ENCODE measurements around the gene TRIM24. TPM values are rescaled to one million over a fixed set of nuclear protein-coding genes. Genes with fewer than 3 reads are reported as not detected.
A peak's percentile ranks its signal among the peaks of the same experiment; 100 is the strongest.
"Not testable (repeated sequence)": the region's sequence is repeated elsewhere in the genome, so short reads cannot be mapped to it uniquely, and the experiment has no call there.

Gene TRIM24
- total RNA-seq, 5 donors from 2014 or later (not counting 1 experiment from before 2014, with no cell fraction given), result 16.0 to 18.9 (median 17.1) TPM

DNA sequence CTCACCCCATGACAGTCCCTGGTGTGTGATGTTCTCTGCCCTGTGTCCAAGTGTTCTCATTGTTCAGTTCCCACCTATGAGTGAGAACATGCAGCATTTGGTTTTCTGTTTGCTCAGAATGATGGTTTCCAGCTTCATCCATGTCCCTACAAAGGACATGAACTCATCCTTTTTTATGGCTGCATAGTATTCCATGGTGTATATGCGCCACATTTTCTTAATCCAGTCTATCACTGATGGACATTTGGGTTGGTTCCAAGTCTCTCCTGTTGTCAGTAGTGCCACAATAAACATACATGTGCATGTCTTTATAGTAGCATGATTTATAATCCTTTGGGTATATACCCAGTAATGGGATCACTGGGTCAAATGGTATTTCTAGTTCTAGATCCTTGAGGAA is 25.4 kb downstream of the TRIM24 start:
- H3K9me3 ChIP-seq; H3K36me3 ChIP-seq (ENCODE audit: control insufficient read depth in 2 of 2, extremely low read depth in 1 of 2, insufficient read depth in 1 of 2, low read length in 1 of 2); H3K4me3 Mint-ChIP-seq; H3K9me3 Mint-ChIP-seq; POLR2A ChIA-PET; H3K27me3 Mint-ChIP-seq; CTCF ChIA-PET; H3K4me1 ChIP-seq (ENCODE audit: control insufficient read depth in 1 of 2, extremely low read depth in 1 of 2, insufficient read depth in 2 of 2, low read length in 2 of 2); H3K27me3 ChIP-seq (replicated peaks in 1 of 2; ENCODE audit: control insufficient read depth in 2 of 2, extremely low read depth in 1 of 2, insufficient read depth in 2 of 2, low read length in 1 of 2); H3K27ac Mint-ChIP-seq; ATAC-seq (replicated peaks in 1 of 4); DNase-seq; H3K27ac ChIP-seq (ENCODE audit: low read length); H3K4me3 ChIP-seq (ENCODE audit: control insufficient read depth in 1 of 2, extremely low read depth in 1 of 2, low read length in 1 of 2): not testable (repeated sequence)
- peaks cover 63 to 79% (median 66%) of the 10 kb centered on the region in 3 donors for H3K4me1 Mint-ChIP-seq
- H3K36me3 Mint-ChIP-seq, result peaks cover 30% of the 10 kb centered on the region
- no CpG with 5 or more reads among the region's 1 CpG for WGBS (ENCODE audit: insufficient coverage)

DNA sequence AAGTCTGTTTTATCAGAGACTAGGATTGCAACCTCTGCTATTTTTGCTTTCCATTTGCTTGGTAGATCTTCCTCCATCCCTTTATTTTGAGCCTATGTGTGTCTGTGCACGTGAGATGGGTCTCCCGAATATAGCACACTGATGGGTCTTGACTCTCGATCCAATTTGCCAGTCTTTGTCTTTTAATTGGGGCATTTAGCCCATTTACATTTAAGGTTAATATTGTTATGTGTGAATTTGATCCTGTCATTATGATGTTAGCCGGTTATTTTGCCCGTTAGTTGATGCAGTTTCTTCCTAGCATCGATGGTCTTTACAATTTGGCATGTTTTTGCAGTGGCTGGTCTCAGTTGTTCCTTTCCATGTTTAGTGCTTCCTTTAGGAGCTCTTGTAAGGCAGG is 29.1 kb downstream of the TRIM24 start:
- POLR2A ChIA-PET; DNase-seq; H3K27ac Mint-ChIP-seq; H3K9me3 Mint-ChIP-seq; ATAC-seq (replicated peaks in 1 of 4); H3K4me3 ChIP-seq (ENCODE audit: control insufficient read depth in 1 of 2, extremely low read depth in 1 of 2, low read length in 1 of 2); H3K4me1 ChIP-seq (ENCODE audit: control insufficient read depth in 1 of 2, extremely low read depth in 1 of 2, insufficient read depth in 2 of 2, low read length in 2 of 2); H3K4me3 Mint-ChIP-seq; H3K27me3 Mint-ChIP-seq; H3K27ac ChIP-seq (ENCODE audit: low read length); H3K27me3 ChIP-seq (replicated peaks in 1 of 2; ENCODE audit: control insufficient read depth in 2 of 2, extremely low read depth in 1 of 2, insufficient read depth in 2 of 2, low read length in 1 of 2); H3K9me3 ChIP-seq; CTCF ChIA-PET; H3K36me3 ChIP-seq (ENCODE audit: control insufficient read depth in 2 of 2, extremely low read depth in 1 of 2, insufficient read depth in 1 of 2, low read length in 1 of 2): not testable (repeated sequence)
- WGBS (ENCODE audit: insufficient coverage), result no CpG with 5 or more reads among the region's 6 CpGs
- Mint-ChIP-seq H3K36me3 (peaks cover 32% of the 10 kb centered on the region), H3K4me1 (peaks cover 57 to 77% (median 70%) of the 10 kb centered on the region in 3 donors)

DNA sequence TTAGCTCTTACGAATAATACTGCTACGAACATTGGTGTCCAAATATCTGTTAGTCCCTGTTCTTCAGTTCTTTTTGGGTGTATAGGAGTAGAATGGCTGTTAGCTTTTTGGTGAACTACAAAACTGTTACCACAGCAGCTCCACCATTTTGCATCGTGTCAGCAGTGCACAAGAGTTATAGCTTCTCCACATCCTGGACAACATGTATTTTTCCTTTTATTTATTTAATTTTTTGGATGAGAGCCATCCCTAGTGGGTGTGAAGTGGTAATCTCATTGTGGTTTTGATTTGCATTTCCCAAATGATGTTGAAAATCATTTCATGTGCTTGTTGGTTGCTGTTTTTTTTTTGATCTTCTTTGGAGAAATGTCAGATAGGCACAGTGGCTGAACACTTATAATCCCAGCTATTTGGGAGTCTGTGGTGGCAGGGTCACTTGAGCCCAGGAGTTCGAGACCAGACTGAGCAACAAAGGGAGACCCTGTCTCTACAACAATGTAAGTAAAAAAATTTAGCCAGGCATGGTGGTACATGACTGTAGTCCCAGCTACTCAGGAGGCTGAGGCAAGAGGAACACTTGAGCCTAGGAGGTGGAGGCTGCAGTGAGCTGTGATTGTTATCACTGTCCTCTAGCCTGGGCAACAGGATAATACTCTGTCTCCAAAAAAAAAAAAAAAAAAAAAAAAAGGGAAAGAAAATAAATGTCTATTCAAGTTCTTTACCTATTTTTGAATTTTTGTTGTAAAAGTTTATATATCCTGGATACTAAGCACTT is 31.7 kb downstream of the TRIM24 start:
- Histone ChIP-seq H3K4me1 (ENCODE audit: control insufficient read depth in 1 of 2, extremely low read depth in 1 of 2, insufficient read depth in 2 of 2, low read length in 2 of 2) (no peaks in the 10 kb centered on the region), H3K9me3 (no peaks in the 10 kb centered on the region), H3K27me3 (replicated peaks in 1 of 2; ENCODE audit: control insufficient read depth in 2 of 2, extremely low read depth in 1 of 2, insufficient read depth in 2 of 2, low read length in 1 of 2) (no peaks in the 10 kb centered on the region), H3K36me3 (ENCODE audit: control insufficient read depth in 2 of 2, extremely low read depth in 1 of 2, insufficient read depth in 1 of 2, low read length in 1 of 2) (no peaks in the 10 kb centered on the region), H3K4me3 (ENCODE audit: control insufficient read depth in 1 of 2, extremely low read depth in 1 of 2, low read length in 1 of 2) (no peak overlapping the region), H3K27ac (ENCODE audit: low read length) (no peak overlapping the region)
- no peaks in the 10 kb centered on the region for H3K27me3 Mint-ChIP-seq
- no peak overlapping the region for H3K27ac Mint-ChIP-seq
- peaks cover 0 to 5% (median 5%) of the 10 kb centered on the region in 3 donors for H3K9me3 Mint-ChIP-seq
- peaks cover 33% of the 10 kb centered on the region for H3K36me3 Mint-ChIP-seq
- H3K4me1 Mint-ChIP-seq, result peaks cover 82 to 83% (median 82%) of the 10 kb centered on the region in 3 donors
- POLR2A ChIA-PET, result no interaction called here
- DNase-seq (no peak), ATAC-seq (replicated peaks in 1 of 4) (no peak)
- 100% methylated on average over 1 of the region's 4 CpGs for WGBS (ENCODE audit: insufficient coverage)
- H3K4me3 Mint-ChIP-seq, result no peak overlapping the region
- CTCF ChIA-PET, result interaction anchor here in 1 of 2 donors (0.5 kb wide), 1 partner anchor 231 kb away, joined by 5 read pairs; no protein-coding TSS in a partner anchor

DNA sequence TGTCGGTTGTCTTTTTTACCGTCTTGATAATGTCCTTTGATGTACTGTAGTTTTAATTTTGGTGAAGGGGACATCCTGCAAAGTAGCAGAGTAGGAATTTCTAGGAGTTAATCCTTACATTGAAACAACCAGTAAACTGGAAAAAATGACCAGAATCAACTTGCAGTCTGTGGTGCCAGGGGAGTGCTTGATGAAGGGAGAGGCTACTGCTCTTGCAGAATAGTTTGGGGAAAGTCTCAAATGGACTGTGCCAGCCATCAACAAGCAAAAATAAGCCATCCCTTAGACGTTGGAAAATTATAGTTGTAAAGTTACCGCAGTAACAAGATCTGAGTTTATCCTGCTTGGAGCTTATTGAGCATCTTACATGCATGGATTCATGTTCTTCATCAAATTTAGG is 32.4 kb downstream of the TRIM24 start:
- no CpG with 5 or more reads among the region's 4 CpGs for WGBS (ENCODE audit: insufficient coverage)
- no peak overlapping the region for H3K27ac ChIP-seq (ENCODE audit: low read length)
- Mint-ChIP-seq H3K27me3 (no peaks in the 10 kb centered on the region), H3K4me3 (no peak overlapping the region), H3K4me1 (peaks cover 78 to 83% (median 79%) of the 10 kb centered on the region in 3 donors), H3K9me3 (peaks cover 0 to 5% (median 5%) of the 10 kb centered on the region in 3 donors), H3K27ac (no peak overlapping the region), H3K36me3 (peaks cover 35% of the 10 kb centered on the region)
- ChIA-PET POLR2A (no interaction called here), CTCF (no interaction called here)
- ATAC-seq (replicated peaks in 1 of 4) (no peak), DNase-seq (no peak)
- no peaks in the 10 kb centered on the region for H3K27me3 ChIP-seq (replicated peaks in 1 of 2; ENCODE audit: control insufficient read depth in 2 of 2, extremely low read depth in 1 of 2, insufficient read depth in 2 of 2, low read length in 1 of 2)
- H3K4me1 ChIP-seq (ENCODE audit: control insufficient read depth in 1 of 2, extremely low read depth in 1 of 2, insufficient read depth in 2 of 2, low read length in 2 of 2), result no peaks in the 10 kb centered on the region
- H3K36me3 ChIP-seq (ENCODE audit: control insufficient read depth in 2 of 2, extremely low read depth in 1 of 2, insufficient read depth in 1 of 2, low read length in 1 of 2), result no peaks in the 10 kb centered on the region
- no peak overlapping the region for H3K4me3 ChIP-seq (ENCODE audit: control insufficient read depth in 1 of 2, extremely low read depth in 1 of 2, low read length in 1 of 2)
- no peaks in the 10 kb centered on the region for H3K9me3 ChIP-seq

DNA sequence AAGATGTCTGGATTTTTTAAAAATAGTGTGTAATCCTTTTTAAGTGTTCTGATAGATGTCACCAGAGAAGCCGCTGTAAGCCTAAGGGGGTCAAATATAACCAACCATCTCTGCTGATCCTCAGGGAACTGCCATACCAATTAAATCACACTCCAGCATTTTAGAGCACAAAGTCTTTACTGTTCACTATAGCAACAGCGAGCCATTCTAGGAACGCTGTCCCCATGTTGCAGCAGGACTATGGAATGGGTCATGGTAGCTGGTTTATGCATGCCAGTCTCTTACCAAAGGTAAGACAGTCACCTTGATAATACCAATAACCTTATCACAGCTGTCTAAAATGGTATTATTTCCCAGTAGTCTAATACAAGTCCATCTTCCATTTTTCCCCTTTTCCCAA is 33.5 kb downstream of the TRIM24 start:
- POLR2A ChIA-PET, result no interaction called here
- Histone ChIP-seq H3K27ac (ENCODE audit: low read length) (no peak overlapping the region), H3K4me1 (ENCODE audit: control insufficient read depth in 1 of 2, extremely low read depth in 1 of 2, insufficient read depth in 2 of 2, low read length in 2 of 2) (no peaks in the 10 kb centered on the region), H3K36me3 (ENCODE audit: control insufficient read depth in 2 of 2, extremely low read depth in 1 of 2, insufficient read depth in 1 of 2, low read length in 1 of 2) (no peaks in the 10 kb centered on the region), H3K9me3 (no peaks in the 10 kb centered on the region), H3K27me3 (replicated peaks in 1 of 2; ENCODE audit: control insufficient read depth in 2 of 2, extremely low read depth in 1 of 2, insufficient read depth in 2 of 2, low read length in 1 of 2) (no peaks in the 10 kb centered on the region), H3K4me3 (ENCODE audit: control insufficient read depth in 1 of 2, extremely low read depth in 1 of 2, low read length in 1 of 2) (no peak overlapping the region)
- ATAC-seq (replicated peaks in 1 of 4) (no peak), DNase-seq (no peak)
- H3K4me3 Mint-ChIP-seq, result no peak overlapping the region
- no peak overlapping the region for H3K27ac Mint-ChIP-seq
- H3K9me3 Mint-ChIP-seq, result peaks cover 0 to 5% (median 2%) of the 10 kb centered on the region in 3 donors
- WGBS (ENCODE audit: insufficient coverage), result no CpG with 5 or more reads among the region's 3 CpGs
- peaks cover 33% of the 10 kb centered on the region for H3K36me3 Mint-ChIP-seq
- CTCF ChIA-PET, result interaction anchor here in 1 of 2 donors (0.5 kb wide), 1 partner anchor 37 kb away, joined by 3 read pairs; no protein-coding TSS in a partner anchor
- H3K27me3 Mint-ChIP-seq, result no peaks in the 10 kb centered on the region
- peaks cover 68 to 73% (median 69%) of the 10 kb centered on the region in 3 donors for H3K4me1 Mint-ChIP-seq

DNA sequence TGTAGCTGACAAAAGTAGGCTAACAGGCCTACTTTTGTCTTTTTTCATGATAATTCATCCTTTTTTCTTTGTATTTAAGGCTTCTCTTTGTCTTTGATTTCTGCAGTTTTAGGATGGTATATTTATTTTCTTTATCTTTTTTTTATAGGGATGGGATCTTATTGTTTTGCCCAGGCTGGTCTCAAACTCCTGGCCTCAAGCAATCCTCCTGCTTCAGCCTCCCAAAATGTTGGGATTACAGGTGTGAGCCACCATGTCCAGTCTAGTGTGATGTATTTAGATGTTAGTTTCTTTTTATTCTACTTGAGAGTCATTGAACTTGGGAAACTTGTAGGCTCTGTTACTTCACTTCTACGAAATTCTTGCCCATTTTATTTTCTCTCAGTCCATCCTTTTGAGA is 35.4 kb downstream of the TRIM24 start:
- H3K9me3 Mint-ChIP-seq, result peaks cover 0 to 6% (median 0%) of the 10 kb centered on the region in 3 donors
- ChIA-PET CTCF (no interaction called here), POLR2A (interaction anchor here in 1 of 2 donors (0.6 kb wide), 1 partner anchor 29 kb away, joined by 9 read pairs; no protein-coding TSS in a partner anchor)
- H3K27ac ChIP-seq (ENCODE audit: low read length), result no peak overlapping the region
- no peak overlapping the region for H3K4me3 Mint-ChIP-seq
- H3K36me3 Mint-ChIP-seq, result peaks cover 40% of the 10 kb centered on the region
- ATAC-seq (replicated peaks in 1 of 4) (no peak), DNase-seq (no peak)
- H3K27me3 ChIP-seq (replicated peaks in 1 of 2; ENCODE audit: control insufficient read depth in 2 of 2, extremely low read depth in 1 of 2, insufficient read depth in 2 of 2, low read length in 1 of 2), result no peaks in the 10 kb centered on the region
- no peak overlapping the region for H3K4me3 ChIP-seq (ENCODE audit: control insufficient read depth in 1 of 2, extremely low read depth in 1 of 2, low read length in 1 of 2)
- H3K27ac Mint-ChIP-seq, result peak overlapping the region in 1 of 2 donors; percentile 39
- H3K4me1 Mint-ChIP-seq, result peaks cover 62 to 71% (median 65%) of the 10 kb centered on the region in 3 donors
- H3K36me3 ChIP-seq (ENCODE audit: control insufficient read depth in 2 of 2, extremely low read depth in 1 of 2, insufficient read depth in 1 of 2, low read length in 1 of 2), result no peaks in the 10 kb centered on the region
- no peaks in the 10 kb centered on the region for H3K9me3 ChIP-seq
- H3K27me3 Mint-ChIP-seq, result no peaks in the 10 kb centered on the region
- no peaks in the 10 kb centered on the region for H3K4me1 ChIP-seq (ENCODE audit: control insufficient read depth in 1 of 2, extremely low read depth in 1 of 2, insufficient read depth in 2 of 2, low read length in 2 of 2)
- WGBS (ENCODE audit: insufficient coverage), result no CpG with 5 or more reads among the region's 1 CpG
